Osteocyte (in vitro differentiated cells): ENCODE results near the gene MAP3K10. TPM values are rescaled to one million over a fixed set of nuclear protein-coding genes. Genes with fewer than 3 reads are reported as not detected.

Experiments
- DNase-seq: peaks from one replicate; pipeline ENCODE4 v3.0.0; 2021; ENCODE audit warnings: mixed read lengths; ENCODE audit not compliant: unreplicated experiment; ENCODE audit errors: extremely low spot score
- H3K27ac Mint-ChIP-seq: one replicate; pipeline ENCODE4 v1.8.0; 2021; ENCODE audit warnings: mild to moderate bottlenecking, mixed read lengths; ENCODE audit not compliant: unreplicated experiment
- H3K27me3 Mint-ChIP-seq: one replicate; pipeline ENCODE4 v1.8.0; 2021; ENCODE audit warnings: mixed read lengths; ENCODE audit not compliant: unreplicated experiment
- H3K36me3 Mint-ChIP-seq: one replicate; pipeline ENCODE4 v1.8.0; 2021; ENCODE audit warnings: mixed read lengths; ENCODE audit not compliant: unreplicated experiment
- H3K4me1 Mint-ChIP-seq: one replicate; pipeline ENCODE4 v1.8.0; 2021; ENCODE audit warnings: mixed read lengths; ENCODE audit not compliant: unreplicated experiment
- H3K4me3 Mint-ChIP-seq: one replicate; pipeline ENCODE4 v1.8.0; 2021; ENCODE audit warnings: mild to moderate bottlenecking, moderate library complexity, mixed read lengths; ENCODE audit not compliant: unreplicated experiment
- H3K9me3 Mint-ChIP-seq: one replicate; pipeline ENCODE4 v1.8.0; 2021; ENCODE audit warnings: mixed read lengths; ENCODE audit not compliant: unreplicated experiment
- CTCF ChIP-seq: fragments of 200-600 bp; sonication (generic); IDR thresholded peaks from 2 replicates; pipeline ENCODE4 v1.5.0; 2021; ENCODE audit warnings: antibody characterized with exemption, mild to moderate bottlenecking, moderate library complexity
- total RNA-seq: library from RNA; stranded (reverse); gene quantifications from 2 replicates; pipeline ENCODE4 v1.2.1, GENCODE V29; 2021

MAP3K10 gene
- total RNA-seq, 1 donor from 2014 or later: 24.2 TPM

GRCh38 chr19:40238775-40239174, 47.5 kb downstream of the MAP3K10 start:
- H3K9me3 Mint-ChIP-seq: no peaks in the 10 kb centered on the region
- H3K27me3 Mint-ChIP-seq: no peaks in the 10 kb centered on the region
- H3K36me3 Mint-ChIP-seq: peaks cover 46% of the 10 kb centered on the region
- peaks cover 3% of the 10 kb centered on the region for H3K4me1 Mint-ChIP-seq
- no peak overlapping the region for H3K27ac Mint-ChIP-seq
- H3K4me3 Mint-ChIP-seq: no peak overlapping the region
- no peak for DNase-seq
- TF ChIP-seq CTCF: no peak

- DNase-seq: no peak
- no peaks in the 10 kb centered on the region for H3K27me3 Mint-ChIP-seq
- H3K9me3 Mint-ChIP-seq: no peaks in the 10 kb centered on the region
- H3K36me3 Mint-ChIP-seq: peaks cover 44% of the 10 kb centered on the region
- H3K27ac Mint-ChIP-seq: no peak overlapping the region
- H3K4me3 Mint-ChIP-seq: no peak overlapping the region
- TF ChIP-seq CTCF: no peak
- H3K4me1 Mint-ChIP-seq: peaks cover 6% of the 10 kb centered on the region
Measured at GRCh38 chr19:40239415-40240226, 48.4 kb downstream of the MAP3K10 start.

DNA sequence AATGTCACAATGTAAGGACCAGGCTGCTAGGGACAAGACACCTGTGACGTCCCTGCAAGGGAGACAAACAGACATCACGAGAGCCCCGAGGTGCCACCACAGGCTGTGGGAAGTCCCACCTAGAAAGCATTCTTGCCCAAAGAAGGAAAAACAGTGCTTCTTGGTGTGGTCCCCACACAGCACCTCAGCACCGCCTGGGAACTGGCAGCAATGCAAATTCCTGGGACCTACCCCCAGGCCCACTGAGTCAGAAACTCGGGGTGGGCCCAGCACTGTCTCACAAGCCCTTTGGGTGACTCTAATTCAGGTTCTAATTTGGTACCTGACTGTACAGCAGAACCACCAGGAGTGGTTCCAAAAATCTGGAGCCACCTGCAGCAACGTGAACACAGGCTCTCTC, 49.1 kb downstream of the MAP3K10 start:
- no peak overlapping the region for H3K4me3 Mint-ChIP-seq
- no peak for DNase-seq
- no peak overlapping the region for H3K27ac Mint-ChIP-seq
- peaks cover 14% of the 10 kb centered on the region for H3K4me1 Mint-ChIP-seq
- no peak for TF ChIP-seq CTCF
- peaks cover 38% of the 10 kb centered on the region for H3K36me3 Mint-ChIP-seq
- H3K9me3 Mint-ChIP-seq: no peaks in the 10 kb centered on the region
- no peaks in the 10 kb centered on the region for H3K27me3 Mint-ChIP-seq

DNA sequence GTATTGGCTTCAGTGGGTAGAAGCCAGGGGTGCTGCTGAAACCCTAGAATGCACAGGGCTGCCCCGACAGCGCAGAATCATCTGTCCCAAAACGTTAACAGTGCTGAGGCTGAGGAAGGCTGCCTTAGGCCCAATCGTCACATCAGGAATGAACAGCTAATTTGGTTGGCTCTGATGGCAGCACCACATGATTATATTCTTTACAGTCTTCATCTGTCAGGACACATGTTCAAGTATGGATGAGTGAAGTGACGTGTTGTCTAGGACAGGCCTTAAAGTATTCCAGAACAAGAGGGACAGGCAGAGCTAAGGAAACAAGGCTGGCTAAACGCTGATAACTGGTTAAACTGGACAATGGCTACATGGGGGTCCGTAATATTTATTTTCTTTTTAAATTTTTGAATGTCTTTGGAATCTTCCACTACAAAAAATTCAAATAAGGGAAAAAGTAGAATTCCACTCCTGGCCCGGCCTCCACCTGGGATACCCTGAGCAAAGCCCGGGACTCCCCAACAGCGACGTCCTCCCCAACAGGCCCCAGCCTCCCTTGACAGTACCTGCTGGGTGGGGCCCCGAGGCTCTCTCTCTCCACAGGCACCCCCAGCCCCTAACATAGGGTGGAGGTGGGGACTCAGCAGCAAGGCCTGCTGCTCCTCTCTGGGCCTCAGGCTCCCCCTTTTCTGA, 50.0 kb downstream of the MAP3K10 start:
- no peak overlapping the region for H3K27ac Mint-ChIP-seq
- TF ChIP-seq CTCF: no peak
- H3K36me3 Mint-ChIP-seq: peaks cover 35% of the 10 kb centered on the region
- no peaks in the 10 kb centered on the region for H3K27me3 Mint-ChIP-seq
- H3K9me3 Mint-ChIP-seq: no peaks in the 10 kb centered on the region
- no peak overlapping the region for H3K4me3 Mint-ChIP-seq
- peaks cover 18% of the 10 kb centered on the region for H3K4me1 Mint-ChIP-seq
- DNase-seq: no peak

- no peak overlapping the region for H3K4me3 Mint-ChIP-seq
Measured at GRCh38 chr19:40241809-40242384, 50.7 kb downstream of the MAP3K10 start.

More at GRCh38 chr19:40241809-40242384, 50.7 kb downstream of the MAP3K10 start:
- DNase-seq: no peak
- H3K27me3 Mint-ChIP-seq: no peaks in the 10 kb centered on the region
- no peak overlapping the region for H3K27ac Mint-ChIP-seq
- no peaks in the 10 kb centered on the region for H3K9me3 Mint-ChIP-seq
- H3K36me3 Mint-ChIP-seq: peaks cover 31% of the 10 kb centered on the region
- no peak for TF ChIP-seq CTCF
- peaks cover 21% of the 10 kb centered on the region for H3K4me1 Mint-ChIP-seq
